H1 (cell line): Measurements from ENCODE around the gene PALD1. TPM values are rescaled to one million over a fixed set of nuclear protein-coding genes. Genes with fewer than 3 reads are reported as not detected.

ENCODE experiments used
- CTCF ChIA-PET: fragments of 300-600 bp; sonication (Branson Sonifier 250); formaldehyde crosslinking; loops from one replicate; lab custom pipeline; 2021; ENCODE audit not compliant: partially characterized antibody; lab: Charles Lee
- POLR2A ChIA-PET: fragments of 300-600 bp; sonication (Branson Sonifier 250); formaldehyde crosslinking; loops from one replicate; lab custom pipeline; 2021; ENCODE audit warnings: inconsistent platforms; ENCODE audit not compliant: partially characterized antibody; lab: Charles Lee
- DNase-seq, 2 experiments: peaks; one replicate each; pipeline versions ENCODE4 v3.0.0 to v3.0.0-alpha.2; 2010 to 2022; ENCODE audit warnings: low spot score in 2 of 2, low read depth in 1 of 2, mixed read lengths in 1 of 2
- FAIRE-seq: peaks from 2 replicates; lab custom pipeline; 2011; peaks lifted over from hg19 to GRCh38; lab: Jason Lieb, UNC
- H2AFZ ChIP-seq: 2 replicates; pipeline ENCODE4 v1.8.1; 2012; ENCODE audit warnings: low read length, inconsistent platforms
- H2AK5ac ChIP-seq: 2 replicates; pipeline ENCODE4 v1.6.1; 2013; ENCODE audit warnings: low read depth, low read length
- H2BK120ac ChIP-seq: replicated peaks from 2 replicates; pipeline ENCODE3; 2013; ENCODE audit warnings: low read depth, low read length, inconsistent platforms
- H2BK12ac ChIP-seq: 2 replicates; pipeline ENCODE4 v1.6.1; 2013; ENCODE audit warnings: low read depth, low read length
- H2BK15ac ChIP-seq: 2 replicates; pipeline ENCODE4 v1.6.1; 2013; ENCODE audit warnings: low read length
- H2BK20ac ChIP-seq: 2 replicates; pipeline ENCODE4 v1.6.1; 2013; ENCODE audit warnings: low read length
- H2BK5ac ChIP-seq: 2 replicates; pipeline ENCODE4 v1.6.1; 2013; ENCODE audit warnings: low read depth, low read length
- H3K14ac ChIP-seq: 2 replicates; pipeline ENCODE4 v1.6.1; 2013; ENCODE audit warnings: inconsistent platforms; ENCODE audit not compliant: insufficient read length
- H3K18ac ChIP-seq: 2 replicates; pipeline ENCODE4 v1.6.1; 2013; ENCODE audit warnings: low read length; ENCODE audit errors: extremely low read depth
- H3K23ac ChIP-seq: 2 replicates; pipeline ENCODE4 v1.6.1; 2013; ENCODE audit warnings: inconsistent platforms; ENCODE audit not compliant: insufficient read length
- H3K23me2 ChIP-seq: 2 replicates; pipeline ENCODE4 v1.6.1; 2013; ENCODE audit warnings: low read depth, low read length
- H3K27ac ChIP-seq: 2 replicates; pipeline ENCODE4 v1.6.1; 2011; ENCODE audit warnings: low read depth, low read length, inconsistent platforms
- H3K27me3 ChIP-seq, 4 experiments: replicated peaks in 1 of 4; 1 replicate in 1 of 4; 2 replicates in 3 of 4; pipeline versions ENCODE4 v1.6.1 to v1.8.1; 2011 to 2013; ENCODE audit warnings: low read length in 3 of 4, mild to moderate bottlenecking in 3 of 4, inconsistent platforms in 2 of 4, mixed read lengths in 2 of 4, moderate library complexity in 1 of 4; ENCODE audit not compliant: control insufficient read depth in 3 of 4, insufficient read depth in 3 of 4; ENCODE audit errors: extremely low read depth in 1 of 4
- H3K36me3 ChIP-seq, 4 experiments: 2 replicates each; pipeline versions ENCODE4 v1.6.1 to v1.8.1; 2011 to 2013; ENCODE audit warnings: mild to moderate bottlenecking in 4 of 4, low read length in 3 of 4, moderate library complexity in 2 of 4, control low read depth in 1 of 4, inconsistent platforms in 1 of 4; ENCODE audit not compliant: insufficient read depth in 4 of 4, control insufficient read depth in 2 of 4
- H3K4ac ChIP-seq: replicated peaks from 2 replicates; pipeline ENCODE3; 2013; ENCODE audit warnings: low read length, low read depth, mixed read lengths, inconsistent platforms; ENCODE audit not compliant: insufficient read length
- H3K4me1 ChIP-seq, 4 experiments: replicated peaks in 1 of 4; 1 replicate in 1 of 4; 2 replicates in 3 of 4; pipeline versions ENCODE4 v1.6.1 to v1.8.1; 2011 to 2013; ENCODE audit warnings: low read length in 3 of 4, inconsistent platforms in 2 of 4, mixed read lengths in 1 of 4; ENCODE audit not compliant: insufficient read depth in 4 of 4, control insufficient read depth in 3 of 4
- H3K4me2 ChIP-seq, 2 experiments: 2 replicates each; pipeline versions ENCODE4 v1.6.1 to v1.8.1; 2011 to 2013; ENCODE audit warnings: low read depth in 2 of 2, low read length in 2 of 2, control low read depth in 1 of 2, inconsistent platforms in 1 of 2, mild to moderate bottlenecking in 1 of 2; ENCODE audit not compliant: insufficient read depth in 1 of 2
- H3K4me3 ChIP-seq, 4 experiments: fragments of 200-600, 300-600 bp in 1 of 4; sonication (generic), shearing (Covaris generic), sonication (Bioruptor Twin) in 1 of 4; 2 replicates each; pipeline versions ENCODE4 v1.5.1 to v1.8.1; 2011 to 2016; ENCODE audit warnings: low read length in 4 of 4, low read depth in 3 of 4, control low read depth in 2 of 4, inconsistent platforms in 2 of 4, mild to moderate bottlenecking in 2 of 4, mixed read lengths in 1 of 4, moderate library complexity in 1 of 4; ENCODE audit not compliant: insufficient read depth in 2 of 4; ENCODE audit errors: extremely low read depth in 1 of 4
- H3K56ac ChIP-seq: replicated peaks from 2 replicates; pipeline ENCODE3; 2013; ENCODE audit warnings: low read depth, mild to moderate bottlenecking, mixed read lengths, low read length, inconsistent platforms; ENCODE audit not compliant: insufficient read length
- H3K79me1 ChIP-seq: 2 replicates; pipeline ENCODE4 v1.6.1; 2013; ENCODE audit warnings: low read depth, low read length, control low read depth
- H3K79me2 ChIP-seq, 2 experiments: 2 replicates each; pipeline versions ENCODE4 v1.6.1 to v1.8.1; 2012 to 2013; ENCODE audit warnings: low read length in 2 of 2, mild to moderate bottlenecking in 2 of 2, inconsistent platforms in 1 of 2; ENCODE audit not compliant: insufficient read depth in 2 of 2, control insufficient read depth in 1 of 2
- H3K9ac ChIP-seq, 4 experiments: replicated peaks in 1 of 4; 1 replicate in 1 of 4; 2 replicates in 3 of 4; pipeline versions ENCODE4 v1.6.1 to v1.8.1; 2011 to 2013; ENCODE audit warnings: low read depth in 3 of 4, low read length in 3 of 4, control low read depth in 2 of 4, mild to moderate bottlenecking in 2 of 4, moderate library complexity in 2 of 4, inconsistent platforms in 1 of 4; ENCODE audit errors: extremely low read depth in 1 of 4
- H3K9me3 ChIP-seq, 2 experiments: 2 replicates each; pipeline versions ENCODE4 v1.6.1 to v1.8.1; 2012 to 2013; ENCODE audit warnings: mild to moderate bottlenecking in 2 of 2, moderate library complexity in 2 of 2, control low read depth in 1 of 2, inconsistent platforms in 1 of 2, low read depth in 1 of 2, low read length in 1 of 2, mixed read lengths in 1 of 2; ENCODE audit not compliant: insufficient read depth in 2 of 2
- H4K20me1 ChIP-seq, 2 experiments: replicated peaks in 1 of 2; 2 replicates each; pipeline versions ENCODE3 to v1.8.1; 2011 to 2013; ENCODE audit warnings: inconsistent platforms in 2 of 2, low read length in 2 of 2, mild to moderate bottlenecking in 1 of 2; ENCODE audit not compliant: insufficient read depth in 2 of 2, control insufficient read depth in 1 of 2
- H4K5ac ChIP-seq: 2 replicates; pipeline ENCODE4 v1.6.1; 2013; ENCODE audit warnings: low read length, low read depth, mixed read lengths, inconsistent platforms; ENCODE audit not compliant: insufficient read length
- H4K8ac ChIP-seq: 2 replicates; pipeline ENCODE4 v1.8.0; 2013; ENCODE audit warnings: mild to moderate bottlenecking, moderate library complexity, low read length, inconsistent platforms; ENCODE audit not compliant: insufficient read depth; ENCODE audit errors: extremely low read depth
- H4K91ac ChIP-seq: replicated peaks from 2 replicates; pipeline ENCODE3; 2013; ENCODE audit warnings: low read length, mixed read lengths, inconsistent platforms; ENCODE audit not compliant: insufficient read length
- BRCA1 ChIP-seq: IDR thresholded peaks from 2 replicates; pipeline ENCODE4 v1.6.1; 2012; ENCODE audit warnings: low read depth, low read length, improper control_type of control experiment
- CBX8 ChIP-seq: fragments of 300-800, 300-1000 bp; sonication (generic); IDR thresholded peaks from 2 replicates; pipeline ENCODE4 v1.7.1; 2016; ENCODE audit warnings: low read depth, low read length, borderline replicate concordance
- CHD1 ChIP-seq: IDR thresholded peaks from 2 replicates; pipeline ENCODE4 v1.6.1; 2012; ENCODE audit warnings: low read depth, low read length, improper control_type of control experiment
- SIX5 ChIP-seq: IDR thresholded peaks from 2 replicates; pipeline ENCODE4 v1.6.1; 2011; ENCODE audit warnings: mild to moderate bottlenecking, low read depth, low read length
- WGBS, 2 experiments: shearing (Covaris generic) in 1 of 2; methylation state at CpG; one replicate each; pipeline versions ENCODE4 v1.1.6 to v1.1.7; 2013 to 2015; ENCODE audit warnings: low lambda C conversion rate in 2 of 2, mixed read lengths in 2 of 2, inconsistent platforms in 1 of 2, low coverage in 1 of 2, missing lambda C conversion rate in 1 of 2; ENCODE audit not compliant: insufficient replicate concordance in 2 of 2, insufficient coverage in 1 of 2, insufficient read length in 1 of 2; ENCODE audit errors: extremely low coverage in 1 of 2, missing lambda C conversion rate in 1 of 2; 5-methylcytosine and 5-hydroxymethylcytosine counted together
- polyA plus RNA-seq, 7 experiments: library from polyadenylated mRNA; depleted of rRNA in 3 of 7; stranded (reverse) in 5 of 7; unstranded in 2 of 7; fragments of >200 nt in 5 of 7; fragments of 200-250 nt in 2 of 7; gene quantifications; 1 replicate in 5 of 7; 2 replicates in 1 of 7; 4 replicates in 1 of 7; pipeline versions ENCODE4 v1.2.1 to v1.2.3, GENCODE V29; 2011 to 2013; ENCODE audit warnings: missing spikeins in 2 of 7, mixed read lengths in 2 of 7
- total RNA-seq: library from RNA; stranded (reverse); fragmentation: NEBNext Ultra II Directional; extraction: Animal tissue kit (Norgen Biotek cat#: 25700); gene quantifications from 2 replicates; pipeline ENCODE4 v1.2.1, GENCODE V29; 2021

The PALD1 gene
- total and polyA plus RNA-seq, 2 of the 8 experiments (the other 6 are each of a cell fraction or from before 2014, with no cell fraction given): 13.3 to 32.8 TPM

DNA sequence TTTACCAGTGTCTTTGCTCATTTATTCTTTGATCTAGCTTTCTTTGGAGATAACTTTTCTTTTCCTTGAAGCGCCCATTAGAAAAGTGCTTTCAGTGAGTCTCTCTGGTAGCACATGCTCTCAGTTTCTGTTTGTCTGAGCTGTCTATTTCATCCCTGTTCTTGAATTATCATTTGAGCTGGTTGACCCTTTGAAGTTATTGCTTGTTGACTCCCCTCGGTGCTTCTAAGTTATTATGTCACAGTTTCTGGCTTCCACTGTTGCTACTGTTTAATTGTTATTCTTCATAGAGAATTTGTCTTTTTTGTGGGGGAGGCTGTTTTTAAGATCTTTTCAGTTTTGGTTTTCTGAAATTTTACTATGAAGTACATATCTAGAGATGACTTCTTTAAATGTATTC, 135.4 kb downstream of the PALD1 start:
- H4K20me1 ChIP-seq: no peaks in the 10 kb centered on the region
- H3K56ac ChIP-seq: no peak overlapping the region
- H2AK5ac ChIP-seq: no peak overlapping the region
- H2AFZ ChIP-seq: no peak overlapping the region
- peak in 1 of 2 experiments; percentile 4 for DNase-seq
- no peak overlapping the region for H3K4ac ChIP-seq
- no peak overlapping the region for H3K4me2 ChIP-seq
- H2BK120ac ChIP-seq: no peak overlapping the region
- H3K23me2 ChIP-seq: no peaks in the 10 kb centered on the region
- H3K79me1 ChIP-seq: no peaks in the 10 kb centered on the region
- H3K14ac ChIP-seq: no peak overlapping the region
- no peak for TF ChIP-seq SIX5
- TF ChIP-seq CBX8: no peak
- no peak for TF ChIP-seq CHD1
- TF ChIP-seq BRCA1: no peak
- H3K23ac ChIP-seq: no peak overlapping the region
- no peaks in the 10 kb centered on the region for H3K4me1 ChIP-seq
- H3K9me3 ChIP-seq: no peaks in the 10 kb centered on the region
- H3K9ac ChIP-seq: no peak overlapping the region
- H2BK20ac ChIP-seq: no peak overlapping the region
- no peak overlapping the region for H2BK15ac ChIP-seq
- no peak overlapping the region for H3K27ac ChIP-seq
- no peak overlapping the region for H2BK12ac ChIP-seq
- H4K91ac ChIP-seq: no peak overlapping the region
- no peak for FAIRE-seq
- no peak overlapping the region for H4K8ac ChIP-seq
- POLR2A ChIA-PET: no interaction called here
- no peak overlapping the region for H4K5ac ChIP-seq
- no peak overlapping the region for H3K4me3 ChIP-seq
- H3K79me2 ChIP-seq: no peaks in the 10 kb centered on the region
- H2BK5ac ChIP-seq: no peak overlapping the region
- H3K36me3 ChIP-seq: no peaks in the 10 kb centered on the region
- no peak overlapping the region for H3K18ac ChIP-seq
- H3K27me3 ChIP-seq: no peaks in the 10 kb centered on the region; a peak in 1 of 7 replicates
- WGBS, 2 experiments: 95% methylated on average over 2 of the region's 2 CpGs; no CpG with 5 or more reads in 1 of the 2 experiments
- CTCF ChIA-PET: interaction anchor here (0.7 to 0.9 kb wide), 2 partner anchors 9 to 34 kb away, joined by 3 to 5 read pairs; no protein-coding TSS in a partner anchor
